ENCODE results near the gene RASIP1. TPM values are rescaled to one million over a fixed set of nuclear protein-coding genes. Genes with fewer than 3 reads are reported as not detected.
"Not testable (repeated sequence)": the region's sequence is repeated elsewhere in the genome, so short reads cannot be mapped to it uniquely, and the experiment has no call there.

Gene RASIP1
- total and polyA plus RNA-seq, 2 donors (not counting 1 experiment from before 2014, with no cell fraction given): 0.20 TPM; not detected in 1

- Histone ChIP-seq H3K4me3 (ENCODE audit: control extremely low read depth in 1 of 5, extremely low read depth in 1 of 5, insufficient read depth in 1 of 5, low read depth in 2 of 5, low read length in 4 of 5) (no peak overlapping the region), H3K79me2 (ENCODE audit: control insufficient read depth, insufficient read depth, low read length) (no peaks in the 10 kb centered on the region), H3K27me3 (replicated peaks in 1 of 4; ENCODE audit: control extremely low read depth in 1 of 4, control insufficient read depth in 3 of 4, insufficient read depth in 4 of 4, low read length in 3 of 4) (no peaks in the 10 kb centered on the region), H3K9me3 (ENCODE audit: control extremely low read depth in 1 of 3, control insufficient read depth in 2 of 3, insufficient read depth in 1 of 3, low read length in 2 of 3) (no peaks in the 10 kb centered on the region), H3K27ac (ENCODE audit: low read length in 2 of 2) (no peak overlapping the region), H3K4me2 (replicated peaks; ENCODE audit: low read depth, low read length, poor library complexity, severe bottlenecking) (no peak overlapping the region), H4K20me1 (ENCODE audit: control insufficient read depth, insufficient read depth, low read length, poor library complexity, severe bottlenecking) (no peaks in the 10 kb centered on the region), H3K36me3 (replicated peaks in 1 of 2; ENCODE audit: control extremely low read depth in 1 of 2, control insufficient read depth in 1 of 2, extremely low read depth in 1 of 2, insufficient read depth in 2 of 2, low read length in 1 of 2) (no peaks in the 10 kb centered on the region), H2AFZ (ENCODE audit: insufficient read depth, low read depth, low read length, poor library complexity, severe bottlenecking) (no peak overlapping the region), H3K4me1 (ENCODE audit: control insufficient read depth in 2 of 2, insufficient read depth in 2 of 2, low read length in 2 of 2) (peaks cover 0 to 2% of the 10 kb centered on the region in 2 donors), H3K9ac (ENCODE audit: low read length) (no peak overlapping the region)
- no peak for ATAC-seq (ENCODE audit: low read depth)
- Mint-ChIP-seq H3K4me3 (no peak overlapping the region), H3K9me3 (ENCODE audit: insufficient read depth) (no peaks in the 10 kb centered on the region), H3K27me3 (no peaks in the 10 kb centered on the region), H3K4me1 (peaks cover 2% of the 10 kb centered on the region), H3K27ac (no peak overlapping the region)
- 92% methylated on average over 44 of the region's 45 CpGs for WGBS (ENCODE audit: insufficient coverage)
- DNase-seq: no peak
- TF ChIP-seq EZH2 (IDR thresholded peaks at IDR 0.05; ENCODE audit: borderline replicate concordance, insufficient read depth, low read depth, low read length, poor library complexity, severe bottlenecking): no peak
- TF ChIP-seq CTCF (IDR thresholded peaks at IDR 0.05): no peak
- CTCF ChIA-PET: no interaction called here
- POLR2A ChIA-PET: no interaction called here
- intact Hi-C loops (cut with micrococcal nuclease): no loop called here
Measured at GRCh38 chr19:48680436-48681126, 59.8 kb downstream of the RASIP1 start.

GRCh38 chr19:48680006-48680405 is 60.4 kb downstream of the RASIP1 start:
- H3K27me3 ChIP-seq (replicated peaks in 1 of 4; ENCODE audit: control extremely low read depth in 1 of 4, control insufficient read depth in 3 of 4, insufficient read depth in 4 of 4, low read length in 3 of 4); H3K27me3 Mint-ChIP-seq; H3K9me3 ChIP-seq (ENCODE audit: control extremely low read depth in 1 of 3, control insufficient read depth in 2 of 3, insufficient read depth in 1 of 3, low read length in 2 of 3); H3K4me2 ChIP-seq (replicated peaks; ENCODE audit: low read depth, low read length, poor library complexity, severe bottlenecking); H3K27ac Mint-ChIP-seq; H2AFZ ChIP-seq (ENCODE audit: insufficient read depth, low read depth, low read length, poor library complexity, severe bottlenecking); H3K36me3 ChIP-seq (replicated peaks in 1 of 2; ENCODE audit: control extremely low read depth in 1 of 2, control insufficient read depth in 1 of 2, extremely low read depth in 1 of 2, insufficient read depth in 2 of 2, low read length in 1 of 2); DNase-seq; H3K4me1 ChIP-seq (ENCODE audit: control insufficient read depth in 2 of 2, insufficient read depth in 2 of 2, low read length in 2 of 2); H3K4me3 Mint-ChIP-seq; CTCF ChIA-PET; H3K4me3 ChIP-seq (ENCODE audit: control extremely low read depth in 1 of 5, extremely low read depth in 1 of 5, insufficient read depth in 1 of 5, low read depth in 2 of 5, low read length in 4 of 5); POLR2A ChIA-PET; ATAC-seq (ENCODE audit: low read depth); H3K9me3 Mint-ChIP-seq (ENCODE audit: insufficient read depth); H3K4me1 Mint-ChIP-seq; H3K9ac ChIP-seq (ENCODE audit: low read length); H3K79me2 ChIP-seq (ENCODE audit: control insufficient read depth, insufficient read depth, low read length); intact Hi-C loops (cut with micrococcal nuclease); H4K20me1 ChIP-seq (ENCODE audit: control insufficient read depth, insufficient read depth, low read length, poor library complexity, severe bottlenecking); H3K27ac ChIP-seq (ENCODE audit: low read length in 2 of 2): not testable (repeated sequence)
- 87% methylated on average over 6 of the region's 19 CpGs for WGBS (ENCODE audit: insufficient coverage)
